GM18498 (cell line): Measurements from ENCODE around the gene GALNT10.

Source experiments
- ATAC-seq: cut with Tn5 transposase; IDR thresholded peaks from one replicate; pipeline ENCODE4 v1.9.1; 2021; ENCODE audit warnings: mild to moderate bottlenecking, moderate library complexity; ENCODE audit not compliant: unreplicated experiment

The GALNT10 gene

GRCh38 chr5:154372661-154373060 lies 182.1 kb downstream of the GALNT10 start:
- ATAC-seq, result no peak

- no peak for ATAC-seq
These were observed 182.8 kb downstream of the GALNT10 start for GRCh38 chr5:154373326-154373725.

GRCh38 chr5:154373729-154374179 lies 183.2 kb downstream of the GALNT10 start:
- ATAC-seq, result no peak

- no peak for ATAC-seq
These were observed 183.7 kb downstream of the GALNT10 start for GRCh38 chr5:154374264-154374663.

- ATAC-seq, result no peak
These were observed 184.9 kb downstream of the GALNT10 start for GRCh38 chr5:154375329-154376008.

- no peak for ATAC-seq
These were observed 185.9 kb downstream of the GALNT10 start for GRCh38 chr5:154376481-154376880.

GRCh38 chr5:154377754-154378533 lies 187.4 kb downstream of the GALNT10 start:
- no peak for ATAC-seq

- no peak for ATAC-seq
These were observed 189.7 kb downstream of the GALNT10 start for GRCh38 chr5:154380263-154380662.

GRCh38 chr5:154384480-154385235 lies 194.1 kb downstream of the GALNT10 start:
- ATAC-seq, result peak; percentile 98

- peak; percentile 32 for ATAC-seq
These were observed 194.6 kb downstream of the GALNT10 start for GRCh38 chr5:154385236-154385512.

- ATAC-seq, result no peak
These were observed 196.6 kb downstream of the GALNT10 start for GRCh38 chr5:154386952-154387629.

- ATAC-seq, result no peak
These were observed 198.3 kb downstream of the GALNT10 start for GRCh38 chr5:154388842-154389241.

- no peak for ATAC-seq
These were observed 199.6 kb downstream of the GALNT10 start for GRCh38 chr5:154390096-154390495.

- ATAC-seq, result no peak
These were observed 200.3 kb downstream of the GALNT10 start for GRCh38 chr5:154390746-154391359.

- ATAC-seq, result no peak
These were observed 201.3 kb downstream of the GALNT10 start for GRCh38 chr5:154391788-154392187.

GRCh38 chr5:154393850-154394249 lies 203.3 kb downstream of the GALNT10 start:
- ATAC-seq, result no peak

- ATAC-seq, result no peak
These were observed 203.8 kb downstream of the GALNT10 start for GRCh38 chr5:154394307-154394706.

GRCh38 chr5:154395407-154396106 lies 205.0 kb downstream of the GALNT10 start:
- ATAC-seq, result no peak

- no peak for ATAC-seq
These were observed 205.6 kb downstream of the GALNT10 start for GRCh38 chr5:154396128-154396527.
